H1 (cell line): ENCODE measurements around the gene CORO2B. TPM values are rescaled to one million over a fixed set of nuclear protein-coding genes. Genes with fewer than 3 reads are reported as not detected.
A peak's percentile ranks its signal among the peaks of the same experiment; 100 is the strongest.

ENCODE experiments used
- CTCF ChIA-PET: fragments of 300-600 bp; sonication (Branson Sonifier 250); formaldehyde crosslinking; loops from one replicate; lab custom pipeline; 2021; ENCODE audit not compliant: partially characterized antibody; lab: Charles Lee
- POLR2A ChIA-PET: fragments of 300-600 bp; sonication (Branson Sonifier 250); formaldehyde crosslinking; loops from one replicate; lab custom pipeline; 2021; ENCODE audit warnings: inconsistent platforms; ENCODE audit not compliant: partially characterized antibody; lab: Charles Lee
- DNase-seq, 2 experiments: peaks; one replicate each; pipeline versions ENCODE4 v3.0.0 to v3.0.0-alpha.2; 2010 to 2022; ENCODE audit warnings: low spot score in 2 of 2, low read depth in 1 of 2, mixed read lengths in 1 of 2
- FAIRE-seq: peaks from 2 replicates; lab custom pipeline; 2011; peaks lifted over from hg19 to GRCh38; lab: Jason Lieb, UNC
- H2AFZ ChIP-seq: 2 replicates; pipeline ENCODE4 v1.8.1; 2012; ENCODE audit warnings: low read length, inconsistent platforms
- H2AK5ac ChIP-seq: 2 replicates; pipeline ENCODE4 v1.6.1; 2013; ENCODE audit warnings: low read depth, low read length
- H2BK120ac ChIP-seq: replicated peaks from 2 replicates; pipeline ENCODE3; 2013; ENCODE audit warnings: low read depth, low read length, inconsistent platforms
- H2BK12ac ChIP-seq: 2 replicates; pipeline ENCODE4 v1.6.1; 2013; ENCODE audit warnings: low read depth, low read length
- H2BK15ac ChIP-seq: 2 replicates; pipeline ENCODE4 v1.6.1; 2013; ENCODE audit warnings: low read length
- H2BK20ac ChIP-seq: 2 replicates; pipeline ENCODE4 v1.6.1; 2013; ENCODE audit warnings: low read length
- H2BK5ac ChIP-seq: 2 replicates; pipeline ENCODE4 v1.6.1; 2013; ENCODE audit warnings: low read depth, low read length
- H3K14ac ChIP-seq: 2 replicates; pipeline ENCODE4 v1.6.1; 2013; ENCODE audit warnings: inconsistent platforms; ENCODE audit not compliant: insufficient read length
- H3K18ac ChIP-seq: 2 replicates; pipeline ENCODE4 v1.6.1; 2013; ENCODE audit warnings: low read length; ENCODE audit errors: extremely low read depth
- H3K23ac ChIP-seq: 2 replicates; pipeline ENCODE4 v1.6.1; 2013; ENCODE audit warnings: inconsistent platforms; ENCODE audit not compliant: insufficient read length
- H3K23me2 ChIP-seq: 2 replicates; pipeline ENCODE4 v1.6.1; 2013; ENCODE audit warnings: low read depth, low read length
- H3K27ac ChIP-seq: 2 replicates; pipeline ENCODE4 v1.6.1; 2011; ENCODE audit warnings: low read depth, low read length, inconsistent platforms
- H3K27me3 ChIP-seq, 4 experiments: replicated peaks in 1 of 4; 1 replicate in 1 of 4; 2 replicates in 3 of 4; pipeline versions ENCODE4 v1.6.1 to v1.8.1; 2011 to 2013; ENCODE audit warnings: low read length in 3 of 4, mild to moderate bottlenecking in 3 of 4, inconsistent platforms in 2 of 4, mixed read lengths in 2 of 4, moderate library complexity in 1 of 4; ENCODE audit not compliant: control insufficient read depth in 3 of 4, insufficient read depth in 3 of 4; ENCODE audit errors: extremely low read depth in 1 of 4
- H3K36me3 ChIP-seq, 4 experiments: 2 replicates each; pipeline versions ENCODE4 v1.6.1 to v1.8.1; 2011 to 2013; ENCODE audit warnings: mild to moderate bottlenecking in 4 of 4, low read length in 3 of 4, moderate library complexity in 2 of 4, control low read depth in 1 of 4, inconsistent platforms in 1 of 4; ENCODE audit not compliant: insufficient read depth in 4 of 4, control insufficient read depth in 2 of 4
- H3K4ac ChIP-seq: replicated peaks from 2 replicates; pipeline ENCODE3; 2013; ENCODE audit warnings: low read length, low read depth, mixed read lengths, inconsistent platforms; ENCODE audit not compliant: insufficient read length
- H3K4me1 ChIP-seq, 4 experiments: replicated peaks in 1 of 4; 1 replicate in 1 of 4; 2 replicates in 3 of 4; pipeline versions ENCODE4 v1.6.1 to v1.8.1; 2011 to 2013; ENCODE audit warnings: low read length in 3 of 4, inconsistent platforms in 2 of 4, mixed read lengths in 1 of 4; ENCODE audit not compliant: insufficient read depth in 4 of 4, control insufficient read depth in 3 of 4
- H3K4me2 ChIP-seq, 2 experiments: 2 replicates each; pipeline versions ENCODE4 v1.6.1 to v1.8.1; 2011 to 2013; ENCODE audit warnings: low read depth in 2 of 2, low read length in 2 of 2, control low read depth in 1 of 2, inconsistent platforms in 1 of 2, mild to moderate bottlenecking in 1 of 2; ENCODE audit not compliant: insufficient read depth in 1 of 2
- H3K4me3 ChIP-seq, 4 experiments: fragments of 200-600, 300-600 bp in 1 of 4; sonication (generic), shearing (Covaris generic), sonication (Bioruptor Twin) in 1 of 4; 2 replicates each; pipeline versions ENCODE4 v1.5.1 to v1.8.1; 2011 to 2016; ENCODE audit warnings: low read length in 4 of 4, low read depth in 3 of 4, control low read depth in 2 of 4, inconsistent platforms in 2 of 4, mild to moderate bottlenecking in 2 of 4, mixed read lengths in 1 of 4, moderate library complexity in 1 of 4; ENCODE audit not compliant: insufficient read depth in 2 of 4; ENCODE audit errors: extremely low read depth in 1 of 4
- H3K56ac ChIP-seq: replicated peaks from 2 replicates; pipeline ENCODE3; 2013; ENCODE audit warnings: low read depth, mild to moderate bottlenecking, mixed read lengths, low read length, inconsistent platforms; ENCODE audit not compliant: insufficient read length
- H3K79me1 ChIP-seq: 2 replicates; pipeline ENCODE4 v1.6.1; 2013; ENCODE audit warnings: low read depth, low read length, control low read depth
- H3K79me2 ChIP-seq, 2 experiments: 2 replicates each; pipeline versions ENCODE4 v1.6.1 to v1.8.1; 2012 to 2013; ENCODE audit warnings: low read length in 2 of 2, mild to moderate bottlenecking in 2 of 2, inconsistent platforms in 1 of 2; ENCODE audit not compliant: insufficient read depth in 2 of 2, control insufficient read depth in 1 of 2
- H3K9ac ChIP-seq, 4 experiments: replicated peaks in 1 of 4; 1 replicate in 1 of 4; 2 replicates in 3 of 4; pipeline versions ENCODE4 v1.6.1 to v1.8.1; 2011 to 2013; ENCODE audit warnings: low read depth in 3 of 4, low read length in 3 of 4, control low read depth in 2 of 4, mild to moderate bottlenecking in 2 of 4, moderate library complexity in 2 of 4, inconsistent platforms in 1 of 4; ENCODE audit errors: extremely low read depth in 1 of 4
- H3K9me3 ChIP-seq, 2 experiments: 2 replicates each; pipeline versions ENCODE4 v1.6.1 to v1.8.1; 2012 to 2013; ENCODE audit warnings: mild to moderate bottlenecking in 2 of 2, moderate library complexity in 2 of 2, control low read depth in 1 of 2, inconsistent platforms in 1 of 2, low read depth in 1 of 2, low read length in 1 of 2, mixed read lengths in 1 of 2; ENCODE audit not compliant: insufficient read depth in 2 of 2
- H4K20me1 ChIP-seq, 2 experiments: replicated peaks in 1 of 2; 2 replicates each; pipeline versions ENCODE3 to v1.8.1; 2011 to 2013; ENCODE audit warnings: inconsistent platforms in 2 of 2, low read length in 2 of 2, mild to moderate bottlenecking in 1 of 2; ENCODE audit not compliant: insufficient read depth in 2 of 2, control insufficient read depth in 1 of 2
- H4K5ac ChIP-seq: 2 replicates; pipeline ENCODE4 v1.6.1; 2013; ENCODE audit warnings: low read length, low read depth, mixed read lengths, inconsistent platforms; ENCODE audit not compliant: insufficient read length
- H4K8ac ChIP-seq: 2 replicates; pipeline ENCODE4 v1.8.0; 2013; ENCODE audit warnings: mild to moderate bottlenecking, moderate library complexity, low read length, inconsistent platforms; ENCODE audit not compliant: insufficient read depth; ENCODE audit errors: extremely low read depth
- H4K91ac ChIP-seq: replicated peaks from 2 replicates; pipeline ENCODE3; 2013; ENCODE audit warnings: low read length, mixed read lengths, inconsistent platforms; ENCODE audit not compliant: insufficient read length
- BRCA1 ChIP-seq: IDR thresholded peaks from 2 replicates; pipeline ENCODE4 v1.6.1; 2012; ENCODE audit warnings: low read depth, low read length, improper control_type of control experiment
- CTCF ChIP-seq, 3 experiments: IDR thresholded peaks; 1 replicate in 2 of 3; 2 replicates in 1 of 3; pipeline versions ENCODE4 v1.5.1 to v1.6.1; 2011; ENCODE audit warnings: low read length in 3 of 3, mild to moderate bottlenecking in 3 of 3, inconsistent platforms in 2 of 3, low read depth in 1 of 3, moderate library complexity in 1 of 3; ENCODE audit not compliant: insufficient read depth in 1 of 3; ENCODE audit errors: control extremely low read depth in 1 of 3
- EP300 ChIP-seq, 2 experiments: IDR thresholded peaks; 1 replicate in 1 of 2; 2 replicates in 1 of 2; pipeline ENCODE4 v1.6.1; 2011 to 2012; ENCODE audit warnings: low read depth in 2 of 2, low read length in 2 of 2, mild to moderate bottlenecking in 2 of 2, borderline replicate concordance in 1 of 2, inconsistent platforms in 1 of 2, moderate library complexity in 1 of 2
- KDM4A ChIP-seq: IDR thresholded peaks from one replicate; pipeline ENCODE4 v1.7.1; 2012; ENCODE audit warnings: low read depth, mild to moderate bottlenecking, moderate library complexity, low read length, inconsistent platforms; ENCODE audit not compliant: severe bottlenecking
- MAFK ChIP-seq: IDR thresholded peaks from 2 replicates; pipeline ENCODE4 v1.6.1; 2012; ENCODE audit warnings: low read depth, mild to moderate bottlenecking, improper control_type of control experiment, low read length
- SP1 ChIP-seq: IDR thresholded peaks from 2 replicates; pipeline ENCODE4 v1.6.1; 2011; ENCODE audit warnings: low read depth, low read length
- WGBS, 2 experiments: shearing (Covaris generic) in 1 of 2; methylation state at CpG; one replicate each; pipeline versions ENCODE4 v1.1.6 to v1.1.7; 2013 to 2015; ENCODE audit warnings: low lambda C conversion rate in 2 of 2, mixed read lengths in 2 of 2, inconsistent platforms in 1 of 2, low coverage in 1 of 2, missing lambda C conversion rate in 1 of 2; ENCODE audit not compliant: insufficient replicate concordance in 2 of 2, insufficient coverage in 1 of 2, insufficient read length in 1 of 2; ENCODE audit errors: extremely low coverage in 1 of 2, missing lambda C conversion rate in 1 of 2; 5-methylcytosine and 5-hydroxymethylcytosine counted together
- polyA plus RNA-seq, 7 experiments: library from polyadenylated mRNA; depleted of rRNA in 3 of 7; stranded (reverse) in 5 of 7; unstranded in 2 of 7; fragments of >200 nt in 5 of 7; fragments of 200-250 nt in 2 of 7; gene quantifications; 1 replicate in 5 of 7; 2 replicates in 1 of 7; 4 replicates in 1 of 7; pipeline versions ENCODE4 v1.2.1 to v1.2.3, GENCODE V29; 2011 to 2013; ENCODE audit warnings: missing spikeins in 2 of 7, mixed read lengths in 2 of 7
- total RNA-seq: library from RNA; stranded (reverse); fragmentation: NEBNext Ultra II Directional; extraction: Animal tissue kit (Norgen Biotek cat#: 25700); gene quantifications from 2 replicates; pipeline ENCODE4 v1.2.1, GENCODE V29; 2021

The CORO2B gene
- total and polyA plus RNA-seq, 2 of the 8 experiments (the other 6 are each of a cell fraction or from before 2014, with no cell fraction given): 3.4 to 6.7 TPM

- Histone ChIP-seq H3K27ac (no peak overlapping the region), H2BK5ac (no peak overlapping the region), H3K18ac (no peak overlapping the region), H2BK15ac (0 out of 2 replicates have a peak overlapping the region, but pooled peaks have one; percentile 12), H3K4me3 (no peak overlapping the region), H3K79me1 (no peaks in the 10 kb centered on the region), H3K36me3 (no peaks in the 10 kb centered on the region), H3K4me1 (peaks cover 0 to 13% (median under 1%) of the 10 kb centered on the region in 4 experiments; a peak in 6 of 7 replicates), H4K91ac (no peak overlapping the region), H2BK20ac (0 out of 2 replicates have a peak overlapping the region, but pooled peaks have one; percentile 27), H3K9me3 (no peaks in the 10 kb centered on the region), H3K27me3 (no peaks in the 10 kb centered on the region), H3K23me2 (no peaks in the 10 kb centered on the region), H3K23ac (no peak overlapping the region), H2AK5ac (peak overlapping the region; percentile 83), H3K4me2 (no peak overlapping the region), H3K4ac (peak overlapping the region; percentile 48), H4K5ac (no peak overlapping the region), H4K20me1 (no peaks in the 10 kb centered on the region), H2BK120ac (no peak overlapping the region), H3K56ac (no peak overlapping the region), H3K9ac (0 out of 7 replicates have a peak overlapping the region, but pooled peaks of 1 of the 4 experiments have one; percentile 31), H2BK12ac (no peak overlapping the region), H4K8ac (no peak overlapping the region), H3K79me2 (no peaks in the 10 kb centered on the region), H2AFZ (no peak overlapping the region), H3K14ac (no peak overlapping the region)
- WGBS, 2 experiments: 93% methylated on average over 3 of the region's 4 CpGs; no CpG with 5 or more reads in 1 of the 2 experiments
- TF ChIP-seq MAFK (no peak), KDM4A (no peak), BRCA1 (no peak), SP1 (no peak), EP300 (IDR thresholded peaks at IDR 0.05; ENCODE audit: borderline replicate concordance in 1 of 2, low read depth in 2 of 2, low read length in 2 of 2) (no peak), CTCF (IDR thresholded peaks at IDR 0.05; ENCODE audit: control extremely low read depth in 1 of 3, insufficient read depth in 1 of 3, low read depth in 1 of 3, low read length in 3 of 3) (no peak)
- CTCF ChIA-PET: interaction anchor here (1.1 to 5.4 kb wide), 6 partner anchors 10 to 60 kb away, joined by 3 to 35 read pairs (median 4); no protein-coding TSS in a partner anchor
- DNase-seq: no peak
- POLR2A ChIA-PET: interaction anchor here (2.7 kb wide), 1 partner anchor 12 kb away, joined by 9 read pairs; the partner anchor contains the start of gene CORO2B
- no peak for FAIRE-seq
Measured at GRCh38 chr15:68592054-68592453, 13.3 kb downstream of the CORO2B start.
